Skin of body (tissue), 2 donors: ENCODE measurements around the gene SLC25A22. TPM values are rescaled to one million over a fixed set of nuclear protein-coding genes. Genes with fewer than 3 reads are reported as not detected.

ENCODE experiments used
- DNase-seq: peaks from one replicate; lab custom pipeline; 2025; lab: John Stamatoyannopoulos, UW
- total RNA-seq: library from RNA; depleted of rRNA; stranded (reverse); fragments of >200 nt; gene quantifications from one replicate; pipeline ENCODE4 v1.2.3, GENCODE V29; 2014

The SLC25A22 gene
- total RNA-seq, 1 donor from 2014 or later, result 11.6 TPM

DNA sequence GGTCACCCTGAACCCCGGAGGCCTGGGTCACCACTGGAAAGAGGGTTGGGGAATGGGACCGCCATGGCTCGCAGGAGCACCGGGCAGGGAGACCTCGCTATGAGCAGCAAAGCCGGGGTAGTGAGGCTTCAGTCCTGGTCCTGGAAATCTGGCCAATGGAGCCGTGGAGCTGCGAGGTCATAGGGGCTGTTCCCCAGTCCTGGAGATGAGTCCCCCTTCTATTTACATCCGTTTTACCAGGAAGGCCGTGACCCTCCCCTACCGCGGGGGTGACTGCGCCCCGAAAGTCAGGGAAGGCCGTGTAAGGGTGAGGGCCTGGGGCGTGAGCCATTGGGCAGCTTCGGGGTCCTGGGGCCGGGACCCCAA lies 6.5 kb upstream of the SLC25A22 start:
- DNase-seq, result no peak

DNA sequence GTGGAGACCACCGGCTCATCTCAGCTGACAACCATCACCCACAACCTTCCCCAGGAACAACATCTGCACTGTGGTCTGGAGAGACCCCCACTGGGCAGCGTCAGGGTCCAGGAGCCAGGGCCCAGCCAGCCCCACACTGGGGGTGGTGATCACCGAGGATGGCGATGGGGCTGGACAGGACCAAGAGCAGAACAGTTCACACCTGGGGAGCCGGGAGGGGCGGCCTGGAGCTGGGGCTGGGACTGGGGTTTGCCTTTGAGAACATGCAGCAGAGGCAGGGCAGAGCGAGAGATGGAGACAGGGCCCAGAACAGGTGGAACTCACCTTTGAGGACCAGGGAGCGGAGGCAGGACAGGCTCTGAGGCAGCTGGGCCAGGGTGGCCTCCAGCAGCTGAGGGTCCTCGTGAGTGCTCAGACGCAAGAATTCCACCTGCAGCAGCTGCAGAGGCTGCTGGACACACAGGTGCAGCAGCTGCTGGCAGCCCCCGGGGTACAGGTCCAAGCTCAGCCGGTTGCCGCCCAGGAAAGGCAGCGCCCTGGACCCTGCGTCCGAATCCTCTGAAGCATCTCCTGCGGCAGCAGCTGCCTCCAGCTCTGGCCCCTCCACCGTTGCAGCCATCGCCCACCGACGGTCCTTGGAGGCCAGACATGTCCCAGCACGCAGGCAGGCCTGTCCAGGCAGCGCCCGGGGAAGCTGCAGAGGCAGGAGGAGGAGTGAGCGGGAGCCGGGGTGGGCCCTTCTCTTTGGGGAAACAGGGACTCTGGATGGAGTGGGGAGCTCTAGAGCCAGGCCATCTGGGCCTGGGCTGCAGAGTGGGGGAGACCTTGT lies 5.9 kb upstream of the SLC25A22 start:
- DNase-seq, result no peak

DNA sequence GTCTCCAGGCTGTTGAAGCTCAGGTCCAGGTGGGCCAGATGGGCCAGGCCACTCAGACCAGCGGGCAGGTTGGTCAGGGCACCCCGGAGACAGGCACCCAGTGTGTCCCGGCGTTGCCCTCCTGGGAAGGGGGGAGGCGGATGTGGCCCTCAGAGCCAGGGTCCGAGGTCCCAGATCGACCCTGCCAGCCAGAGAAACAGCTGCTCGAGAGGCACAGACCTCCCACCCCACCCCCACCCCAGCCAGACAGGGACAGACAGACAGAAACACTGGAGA lies 5.3 kb upstream of the SLC25A22 start:
- DNase-seq, result no peak

DNA sequence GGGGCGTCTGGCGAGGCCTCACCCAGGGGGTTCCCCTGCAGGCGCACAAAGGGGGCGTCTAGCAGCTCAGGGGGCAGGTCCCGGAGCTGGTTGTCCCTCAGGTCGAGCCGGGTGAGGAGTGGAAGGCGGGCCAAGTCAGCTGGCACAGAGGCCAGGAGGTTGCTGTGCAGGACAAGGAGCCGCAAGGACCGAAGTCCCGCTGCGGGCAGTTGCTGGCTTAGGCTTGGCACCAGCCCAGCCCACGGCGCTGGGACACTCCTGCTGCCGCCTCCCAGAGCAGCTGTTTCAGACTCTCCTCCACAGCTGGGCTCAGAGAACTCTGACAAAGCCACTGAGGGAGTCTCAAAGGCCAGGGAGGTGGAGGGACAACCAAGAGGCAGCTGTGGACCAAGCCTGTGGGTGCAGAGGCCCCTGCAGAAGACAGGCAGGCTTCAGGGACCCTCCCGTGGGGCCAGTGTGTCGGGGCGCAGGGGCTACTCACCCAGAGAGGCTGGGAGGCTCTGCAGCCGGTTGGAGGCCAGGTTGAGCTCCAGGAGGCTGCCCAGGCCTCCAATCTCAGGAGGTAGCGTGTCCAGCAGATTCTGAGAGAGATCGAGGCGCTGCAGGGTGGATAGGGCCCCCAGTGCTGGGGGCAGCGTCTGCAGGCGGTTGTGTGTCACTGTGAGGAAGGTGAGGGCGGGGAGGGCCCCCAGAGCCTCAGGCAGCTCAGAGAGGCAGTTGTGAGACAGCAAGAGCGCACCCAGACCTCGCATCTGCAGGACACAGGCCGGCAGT lies 4.8 kb upstream of the SLC25A22 start:
- DNase-seq, result no peak

DNA sequence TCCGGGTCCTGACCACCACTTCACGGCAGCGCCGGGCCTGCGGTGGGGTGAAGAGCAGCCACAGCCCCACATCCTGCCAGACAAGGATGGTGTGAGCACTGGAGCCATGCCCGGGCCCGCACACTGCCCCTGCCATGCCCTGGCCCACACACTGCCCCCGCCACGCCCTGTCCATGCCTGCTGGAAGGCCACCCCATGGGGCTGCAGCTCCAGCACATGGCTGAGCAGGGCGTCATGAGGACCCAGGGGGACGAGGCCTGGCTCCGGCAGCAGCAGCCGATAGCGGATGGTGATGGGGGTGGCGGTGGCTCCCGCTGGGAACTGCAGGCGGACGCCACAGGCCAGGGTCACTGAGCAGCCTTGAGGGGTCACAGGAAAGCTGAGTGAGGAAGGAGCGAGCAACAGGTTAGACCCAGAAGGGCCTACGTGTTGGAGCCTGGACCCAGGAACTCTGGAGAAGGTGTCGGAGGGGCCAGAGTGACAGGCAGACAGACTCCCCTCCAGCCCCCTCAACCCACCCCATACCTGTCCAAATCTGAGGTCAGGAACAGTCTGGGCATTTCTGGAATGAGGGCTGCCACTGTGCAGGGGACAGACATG lies 4.0 kb upstream of the SLC25A22 start:
- DNase-seq, result no peak

DNA sequence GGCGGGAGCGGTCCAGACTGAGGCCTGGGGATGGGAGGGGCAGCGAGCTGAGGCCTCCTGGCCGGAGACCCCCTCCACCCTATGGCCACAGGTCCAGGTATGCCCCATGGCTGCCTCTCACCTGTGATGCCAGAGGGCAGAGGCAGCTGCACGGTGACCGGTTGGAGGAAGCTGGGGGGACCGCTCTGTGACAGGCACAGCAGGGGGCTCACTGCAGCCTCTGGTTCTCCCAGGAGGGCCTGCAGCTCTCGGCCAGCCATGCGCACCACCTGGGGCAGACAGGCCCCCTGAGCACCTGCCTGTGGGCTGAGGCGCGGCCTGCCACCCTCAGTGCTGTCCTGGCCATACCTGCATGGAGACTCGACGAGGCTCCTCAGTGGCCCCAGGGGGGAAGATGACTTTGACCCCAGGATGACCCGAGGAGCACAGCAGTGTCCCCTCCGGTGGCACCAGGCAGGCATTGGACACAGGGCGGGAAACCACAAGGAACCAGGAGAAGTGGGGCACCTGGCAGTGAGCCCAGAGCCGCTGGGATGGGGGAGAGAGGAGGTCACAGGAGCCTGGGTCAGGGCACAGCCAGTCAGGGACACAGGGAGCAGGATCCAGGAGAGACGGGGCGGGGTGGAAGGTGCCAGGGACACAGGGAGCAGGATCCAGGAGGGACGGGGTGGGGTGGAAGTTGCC lies 3.2 kb upstream of the SLC25A22 start:
- no peak for DNase-seq

DNA sequence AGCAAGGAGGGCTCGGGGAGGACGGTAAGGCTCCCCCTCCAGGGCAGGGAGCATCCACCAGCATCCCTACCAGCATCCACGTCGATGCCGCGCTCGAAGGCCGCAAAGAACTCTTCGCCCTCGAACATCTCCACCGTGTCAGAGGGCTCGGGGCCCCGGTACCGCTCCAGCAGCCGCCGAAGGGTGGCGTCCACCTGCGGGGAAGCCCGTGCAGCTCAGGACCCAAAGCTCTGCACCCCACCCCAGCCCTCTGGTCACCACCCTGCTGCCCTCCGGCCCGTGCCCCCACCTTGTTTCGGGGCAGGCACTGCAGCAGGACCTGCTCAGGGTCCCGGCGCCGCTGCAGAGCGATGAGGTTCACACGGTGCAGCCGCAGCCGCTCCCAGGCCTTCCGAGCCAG lies 2.4 kb upstream of the SLC25A22 start:
- DNase-seq, result no peak

DNA sequence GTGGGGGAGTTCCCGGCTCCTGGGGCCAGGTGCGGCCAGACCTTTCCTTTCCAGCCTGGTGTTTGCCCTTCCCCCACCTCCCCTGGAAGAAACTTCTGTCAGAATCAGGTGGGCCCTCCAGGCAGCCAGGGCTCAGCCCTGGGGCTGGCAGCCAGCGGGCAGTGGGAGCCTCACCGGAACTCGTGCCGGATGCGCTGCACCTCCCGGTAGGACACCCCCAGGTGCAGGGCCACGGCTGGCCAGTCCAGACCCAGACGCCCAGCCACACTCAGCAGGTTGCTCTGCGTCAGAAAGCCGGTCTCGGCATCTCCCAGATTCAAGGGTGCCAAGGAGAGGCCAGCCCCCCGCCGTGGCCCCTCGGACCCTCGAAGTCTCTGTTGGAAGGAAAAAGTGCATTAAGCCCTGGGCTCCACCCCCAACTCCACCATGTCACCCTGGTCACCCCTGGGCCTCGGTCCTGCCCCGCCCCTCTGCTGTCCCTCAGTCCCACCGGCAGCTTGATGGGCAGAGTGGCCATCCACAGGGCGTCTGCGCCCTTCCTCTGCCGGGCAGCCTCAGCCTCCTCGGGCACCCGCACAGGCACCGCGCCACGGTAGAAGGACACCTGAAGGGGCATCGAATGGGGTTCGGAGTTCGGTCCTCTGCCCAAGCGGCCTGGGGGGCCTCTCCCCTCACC lies 1.7 kb upstream of the SLC25A22 start:
- DNase-seq, result no peak

DNA sequence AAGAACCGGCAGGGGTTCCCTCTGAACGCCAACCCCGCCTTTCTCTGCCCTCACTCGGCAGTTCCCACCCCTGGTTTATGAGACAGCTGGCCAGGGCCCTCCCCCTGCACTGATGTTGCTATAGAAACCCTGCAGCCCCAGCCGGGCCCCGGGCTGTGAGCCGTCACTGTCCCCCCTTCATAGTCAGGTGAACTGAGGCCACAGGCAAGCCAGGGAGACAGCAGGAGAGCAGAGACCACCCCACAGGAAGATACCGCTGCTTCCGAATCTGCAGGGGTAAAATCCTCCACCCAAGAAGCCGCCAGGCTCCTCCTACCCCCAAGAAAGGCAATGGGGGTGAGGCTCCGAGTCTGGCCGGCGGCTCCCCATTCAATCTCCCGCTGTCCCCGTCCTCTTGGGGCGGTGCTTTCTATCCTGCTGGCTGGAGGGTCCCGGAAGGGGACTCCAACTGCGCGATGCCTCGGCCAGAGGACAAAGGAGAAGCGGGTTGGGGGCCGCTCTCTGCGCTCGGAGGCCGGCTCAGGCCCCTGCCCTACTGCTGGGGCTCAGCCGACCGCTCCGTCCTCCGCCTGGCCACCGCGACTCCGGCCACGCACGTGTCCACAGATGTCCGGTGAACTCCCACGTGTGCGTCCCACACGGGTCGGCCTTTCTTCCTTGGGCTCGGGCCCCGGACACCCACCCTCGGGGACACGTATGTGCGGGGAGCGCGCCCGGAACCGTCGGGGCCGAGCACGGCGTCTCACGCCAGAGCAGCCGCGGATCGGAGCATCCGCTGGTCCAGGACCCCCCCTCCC lies 587 bp downstream of the SLC25A22 start:
- DNase-seq, result peak; percentile 92

DNA sequence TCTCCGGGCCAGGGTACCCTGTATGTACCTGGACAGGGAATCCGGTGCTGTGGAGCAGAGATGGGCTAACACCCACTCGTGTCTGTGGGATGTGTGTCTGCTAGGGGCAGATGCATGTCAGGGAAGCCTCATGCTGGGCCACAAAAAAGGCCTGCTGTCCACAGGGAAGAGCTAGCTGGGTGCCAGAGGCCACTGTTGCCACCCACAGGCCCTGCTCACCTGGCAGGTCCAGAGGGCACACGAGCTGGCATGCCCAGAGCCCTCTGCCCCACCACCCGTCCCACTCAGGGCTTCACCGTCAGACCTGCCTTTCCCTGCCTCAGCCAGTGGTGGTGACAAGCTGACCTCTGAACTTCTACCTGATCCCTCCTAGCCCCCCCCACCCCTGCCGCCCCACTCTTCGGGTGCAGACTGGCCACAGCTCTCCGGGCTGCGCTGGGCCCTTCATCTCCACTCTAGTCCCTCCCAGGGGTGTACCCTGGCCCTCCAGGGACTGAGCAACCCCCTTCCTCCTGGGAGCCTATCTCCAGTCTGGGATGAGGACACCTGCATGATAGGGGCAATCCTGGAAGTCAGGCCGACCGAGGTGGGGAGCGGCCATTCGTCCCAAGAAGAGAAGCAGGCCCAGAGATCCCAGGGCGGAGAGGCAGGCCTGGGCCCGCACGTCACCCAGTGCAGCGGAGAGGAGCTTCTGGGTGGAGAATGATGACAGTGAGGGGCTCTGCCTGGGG lies 1.4 kb downstream of the SLC25A22 start:
- DNase-seq, result no peak

DNA sequence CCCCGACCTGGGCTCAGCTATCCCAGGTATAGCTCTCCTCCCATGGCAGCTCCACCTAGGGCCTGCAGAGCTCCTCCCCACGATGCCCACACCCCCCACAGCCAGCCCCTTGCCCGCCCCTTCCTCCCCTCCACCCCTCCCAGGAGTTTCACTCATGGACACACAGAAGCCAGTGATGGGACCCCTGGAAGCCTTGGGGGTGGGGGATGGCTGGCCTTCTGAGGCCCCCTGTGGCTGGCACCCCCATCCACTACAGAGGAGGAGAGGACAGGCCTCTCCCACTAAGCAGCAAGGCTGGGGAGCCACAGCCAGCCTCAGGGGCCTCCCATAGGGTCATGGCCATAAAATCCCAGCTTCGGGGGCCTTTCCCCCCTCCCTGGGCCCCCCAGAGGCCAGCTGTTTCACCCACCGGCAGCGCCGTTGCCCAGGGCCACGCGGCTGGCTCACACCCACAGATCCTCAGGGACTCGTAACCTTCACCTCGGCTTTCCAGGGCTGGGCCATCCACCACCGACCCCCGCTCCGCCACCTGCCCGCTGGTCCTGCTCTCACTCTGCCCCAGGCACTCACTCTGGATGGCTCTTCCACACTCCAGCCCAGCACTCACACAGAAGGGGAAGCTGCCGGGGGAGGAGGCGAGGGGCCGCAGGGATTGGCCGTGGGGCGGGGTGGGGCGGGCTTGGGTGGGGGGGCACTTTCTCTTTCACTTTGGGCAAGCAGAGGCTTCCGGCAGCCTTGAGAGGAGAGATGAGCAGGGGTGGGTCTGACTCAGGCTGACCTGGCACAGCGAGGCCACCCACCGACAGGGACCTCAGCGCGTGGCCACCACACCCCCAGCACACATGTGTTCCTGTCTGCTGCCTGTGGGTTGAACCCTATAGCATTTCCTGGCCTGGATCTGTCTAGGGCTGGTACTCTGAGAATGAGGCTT lies 2.2 kb downstream of the SLC25A22 start:
- DNase-seq, result peak; percentile 70

DNA sequence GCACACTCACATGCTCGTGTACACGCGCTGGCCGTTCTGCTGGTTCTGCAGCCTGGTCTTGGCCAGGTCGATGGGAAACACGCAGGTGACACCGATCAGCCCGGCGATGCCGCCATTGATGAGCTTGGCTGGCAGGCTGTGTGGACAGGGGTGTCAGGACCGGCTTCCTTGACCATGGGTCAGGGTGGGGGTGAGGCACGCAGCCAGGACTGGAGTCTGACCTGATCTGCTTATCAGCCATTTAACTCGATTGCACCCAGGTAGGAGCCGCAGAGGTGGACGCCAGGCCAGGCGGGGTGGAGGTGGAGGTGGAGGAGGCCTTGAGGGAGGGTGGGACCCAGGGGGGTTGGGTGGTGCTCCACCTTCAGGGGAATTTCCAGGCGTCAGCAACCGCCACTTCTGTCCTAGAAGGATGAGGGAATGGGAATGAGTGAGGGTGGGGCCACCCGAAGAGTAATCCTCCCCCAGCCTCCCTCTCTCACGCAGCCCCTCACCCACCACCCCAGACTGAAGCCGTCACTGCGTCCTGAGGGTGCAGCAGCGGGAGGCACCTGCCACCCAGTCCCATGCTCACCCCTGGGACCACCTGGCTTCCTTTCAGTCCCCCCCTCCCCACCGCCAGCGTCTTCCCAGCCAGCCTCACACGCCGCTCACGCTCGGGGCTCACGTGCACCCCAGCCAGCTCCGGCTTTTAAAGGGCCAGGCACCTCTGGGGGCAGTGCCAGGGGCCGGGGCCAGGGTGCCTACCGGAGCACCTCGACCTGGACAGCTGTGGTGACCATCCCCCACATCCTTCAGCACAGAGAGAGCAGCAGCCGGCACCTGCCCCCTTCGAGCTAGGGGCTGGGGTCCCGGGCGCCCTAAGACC lies 3.1 kb downstream of the SLC25A22 start:
- DNase-seq, result no peak

DNA sequence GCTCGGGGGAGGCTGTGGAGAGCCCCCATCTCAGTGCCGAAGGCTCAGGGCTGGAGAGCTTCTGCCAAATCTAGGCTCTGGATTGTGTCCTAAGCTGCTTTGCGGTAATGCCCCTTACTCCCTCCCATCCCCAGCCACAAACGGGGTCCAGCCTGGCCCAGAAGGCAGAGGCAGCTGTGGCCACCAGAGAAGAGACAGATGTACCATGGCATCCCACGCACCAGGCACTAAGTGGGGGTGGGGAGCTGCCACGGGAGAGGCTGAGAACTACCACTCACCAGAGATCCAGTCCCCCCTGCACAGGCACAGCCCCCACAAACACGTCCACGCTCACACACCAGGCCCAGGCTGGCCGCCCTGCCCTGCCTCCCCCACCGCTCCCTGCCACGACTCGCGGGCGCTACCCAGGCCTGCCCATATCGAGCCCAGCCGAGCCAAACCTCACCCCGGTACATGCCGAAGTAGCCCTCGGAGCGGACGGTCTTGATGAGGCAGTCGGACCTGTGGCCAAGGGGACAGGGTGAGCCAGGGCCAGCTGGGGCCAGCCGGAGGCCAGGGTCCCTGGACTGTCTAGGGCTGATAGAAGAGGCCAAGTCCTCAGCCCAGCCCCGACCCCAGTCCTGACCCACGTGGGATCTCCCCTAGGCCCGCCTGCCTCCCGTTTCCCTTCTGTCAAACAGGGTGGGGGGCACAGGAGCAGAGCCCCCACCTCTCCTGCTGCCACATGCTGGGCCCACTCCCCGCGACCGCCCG lies 3.9 kb downstream of the SLC25A22 start:
- DNase-seq, result no peak

DNA sequence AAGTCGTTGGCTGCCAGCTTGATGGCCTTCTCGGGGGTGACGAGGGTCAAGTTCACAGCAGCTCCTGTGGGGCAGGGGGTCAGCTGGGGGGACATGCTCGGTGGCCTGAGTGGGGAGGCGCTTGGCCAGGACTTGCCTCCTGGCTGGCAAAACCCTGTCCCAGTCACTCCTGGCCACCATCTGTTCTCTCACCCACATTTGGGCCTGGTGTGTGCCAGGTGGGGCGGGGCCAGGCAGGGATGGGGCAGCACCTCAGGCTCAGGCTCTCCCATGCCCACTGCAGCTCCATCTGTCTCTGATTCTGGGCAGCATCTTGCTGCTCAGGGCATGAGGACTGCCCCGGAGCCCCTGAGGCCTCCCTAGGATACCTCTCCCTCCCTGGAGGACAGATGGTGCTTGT lies 4.5 kb downstream of the SLC25A22 start:
- DNase-seq, result no peak

DNA sequence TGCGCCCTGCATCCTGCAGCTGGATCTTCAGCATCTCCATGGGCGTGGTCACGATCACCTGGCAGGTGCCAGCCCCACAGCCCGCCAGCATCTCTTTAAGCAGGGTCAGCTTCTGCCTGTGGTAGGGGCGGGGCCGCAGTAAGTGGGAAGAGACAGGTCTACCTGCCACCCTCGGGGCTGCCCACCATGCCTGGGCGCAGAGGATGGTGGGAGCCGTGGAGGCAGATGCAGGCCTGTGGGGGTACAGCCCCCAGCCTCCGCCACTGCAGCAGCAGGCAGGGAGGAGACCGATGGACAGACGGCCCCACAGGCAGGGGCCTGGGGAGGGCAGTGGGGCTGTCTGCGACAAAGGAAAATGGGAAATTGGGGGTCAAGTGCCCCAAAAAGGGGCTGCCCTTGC lies 5.2 kb downstream of the SLC25A22 start:
- DNase-seq, result no peak

DNA sequence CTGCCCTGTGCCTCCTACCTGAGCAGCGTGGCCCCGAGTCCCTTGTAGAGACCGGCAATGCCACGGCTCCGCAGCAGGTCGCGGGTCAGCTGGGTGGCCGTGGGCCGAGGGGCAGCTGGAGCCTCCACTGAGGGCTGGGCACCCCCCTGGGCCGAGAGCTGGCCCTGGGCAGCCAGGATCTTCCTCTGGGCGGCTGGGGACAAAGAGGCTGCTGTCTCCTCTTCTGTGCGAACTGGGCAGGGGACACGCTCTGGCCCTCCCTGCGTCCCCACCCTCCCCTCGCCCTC lies 5.6 kb downstream of the SLC25A22 start:
- no peak for DNase-seq
